Measurements from ENCODE around the gene PPP1R13B. TPM values are rescaled to one million over a fixed set of nuclear protein-coding genes. Genes with fewer than 3 reads are reported as not detected.

The PPP1R13B gene
- total and polyA plus RNA-seq, 2 experiments from 2014 or later: 2.0 to 8.5 TPM

GRCh38 chr14:103770902-103771301, 76.5 kb downstream of the PPP1R13B start:
- DNase-seq (ENCODE audit: low spot score) (peak; percentile 58), ATAC-seq (peak; percentile 82)
- H4K20me1 ChIP-seq (replicated peaks; ENCODE audit: insufficient read depth): no peaks in the 10 kb centered on the region
- H3K4me3 Mint-ChIP-seq: no peak overlapping the region
- no peaks in the 10 kb centered on the region for H3K79me2 ChIP-seq (replicated peaks; ENCODE audit: insufficient read depth)
- no peak overlapping the region for H3K4me2 ChIP-seq
- no peak overlapping the region for H2AFZ ChIP-seq
- no peaks in the 10 kb centered on the region for H3K9me2 ChIP-seq (ENCODE audit: insufficient read depth)
- no peaks in the 10 kb centered on the region for H3K36me3 ChIP-seq (ENCODE audit: insufficient read depth)
- H3K4me1 Mint-ChIP-seq: no peaks in the 10 kb centered on the region
- no peaks in the 10 kb centered on the region for H3K27me3 ChIP-seq (ENCODE audit: insufficient read depth)
- no peak overlapping the region for H3K27ac Mint-ChIP-seq
- H3K27ac ChIP-seq (ENCODE audit: low read depth): no peak overlapping the region
- no peaks in the 10 kb centered on the region for H3F3A ChIP-seq (replicated peaks; ENCODE audit: low read depth)
- H3K4me1 ChIP-seq (ENCODE audit: insufficient read depth): no peaks in the 10 kb centered on the region
- H3K9me3 Mint-ChIP-seq: no peaks in the 10 kb centered on the region
- no peak for TF ChIP-seq POLR2AphosphoS5 (IDR thresholded peaks at IDR 0.05; ENCODE audit: low read depth)
- peak; percentile 51 to 74 for TF ChIP-seq CTCF (conservative IDR thresholded peaks at IDR 0.05; ENCODE audit: low read depth in 2 of 2)
- H3K36me3 Mint-ChIP-seq (ENCODE audit: low read depth): no peaks in the 10 kb centered on the region
- no peaks in the 10 kb centered on the region for H3K27me3 Mint-ChIP-seq (ENCODE audit: insufficient read depth, low read depth, poor library complexity)
- H3K4me3 ChIP-seq: no peak overlapping the region

GRCh38 chr14:103770500-103770899, 76.9 kb downstream of the PPP1R13B start:
- Mint-ChIP-seq H3K4me1 (peaks cover 2% of the 10 kb centered on the region), H3K9me3 (no peaks in the 10 kb centered on the region), H3K27me3 (ENCODE audit: insufficient read depth, low read depth, poor library complexity) (no peaks in the 10 kb centered on the region), H3K4me3 (no peak overlapping the region), H3K27ac (no peak overlapping the region), H3K36me3 (ENCODE audit: low read depth) (no peaks in the 10 kb centered on the region)
- Histone ChIP-seq H3K36me3 (ENCODE audit: insufficient read depth) (no peaks in the 10 kb centered on the region), H3K9me2 (ENCODE audit: insufficient read depth) (no peaks in the 10 kb centered on the region), H4K20me1 (replicated peaks; ENCODE audit: insufficient read depth) (no peaks in the 10 kb centered on the region), H3K4me3 (no peak overlapping the region), H3K27ac (ENCODE audit: low read depth) (no peak overlapping the region), H3K79me2 (replicated peaks; ENCODE audit: insufficient read depth) (no peaks in the 10 kb centered on the region), H3F3A (replicated peaks; ENCODE audit: low read depth) (no peaks in the 10 kb centered on the region), H3K27me3 (ENCODE audit: insufficient read depth) (no peaks in the 10 kb centered on the region), H3K4me1 (ENCODE audit: insufficient read depth) (no peaks in the 10 kb centered on the region), H2AFZ (no peak overlapping the region), H3K4me2 (no peak overlapping the region)
- DNase-seq (ENCODE audit: low spot score) (no peak), ATAC-seq (no peak)
- no peak for TF ChIP-seq JUNB (IDR thresholded peaks at IDR 0.05; ENCODE audit: unreplicated experiment)
- no peak for TF ChIP-seq NANOG (IDR thresholded peaks at IDR 0.05; ENCODE audit: borderline replicate concordance)
- TF ChIP-seq STAT1 (IDR thresholded peaks at IDR 0.05; ENCODE audit: unreplicated experiment): no peak
- no peak for TF ChIP-seq EZH2 (IDR thresholded peaks at IDR 0.05; ENCODE audit: low read depth, unreplicated experiment)
- TF ChIP-seq ZNF114 (CRISPR knock-in tag; IDR thresholded peaks at IDR 0.05): no peak
- TF ChIP-seq EZH2phosphoT487 (IDR thresholded peaks at IDR 0.05; ENCODE audit: unreplicated experiment): no peak
- TF ChIP-seq ETS1 (IDR thresholded peaks at IDR 0.05): no peak

Measured in GM23338 (cell line).